Esophagus muscularis mucosa (tissue), 4 donors: Measurements from ENCODE around the gene C2CD4C.

Experiments used
- CTCF ChIP-seq, 3 experiments: fragments of 200-600 bp in 2 of 3; fragments of 450-650 bp in 1 of 3; sonication (generic) in 2 of 3; IDR thresholded peaks; one replicate each; pipeline ENCODE4 v1.5.1; 2017 to 2019; ENCODE audit warnings: antibody characterized with exemption in 3 of 3, mild to moderate bottlenecking in 2 of 3, moderate library complexity in 1 of 3
- EP300 ChIP-seq: sonication (generic); formaldehyde crosslinking; IDR thresholded peaks from one replicate; pipeline ENCODE4 v1.6.1; 2017; ENCODE audit warnings: antibody characterized with exemption
- POLR2A ChIP-seq: fragments of 450-650 bp; IDR thresholded peaks from one replicate; pipeline ENCODE4 v1.6.1; 2017; ENCODE audit warnings: antibody characterized with exemption, moderate library complexity, mild to moderate bottlenecking, low read depth
- POLR2AphosphoS5 ChIP-seq, 2 donors: sonication (generic); formaldehyde crosslinking; IDR thresholded peaks; one replicate each; pipeline ENCODE4 v1.6.1; 2017; ENCODE audit warnings: antibody characterized with exemption in 2 of 2

GRCh38 chr19:384799-385169, 24.2 kb downstream of the C2CD4C start:
- TF ChIP-seq CTCF (IDR thresholded peaks at IDR 0.05) (no peak), EP300 (no peak), POLR2A (no peak), POLR2AphosphoS5 (IDR thresholded peaks at IDR 0.05) (no peak)
